GM12878 (cell line): ENCODE data around the gene PPP1R14D. TPM values are rescaled to one million over a fixed set of nuclear protein-coding genes. Genes with fewer than 3 reads are reported as not detected.

Experiments
- BACH1 ChIP-seq: fragments of 450-650 bp; IDR thresholded peaks from 2 replicates; pipeline ENCODE4 v1.6.1; 2017; ENCODE audit warnings: mild to moderate bottlenecking, borderline replicate concordance
- BCL11A ChIP-seq: IDR thresholded peaks from 2 replicates; pipeline ENCODE4 v1.6.1; 2011; ENCODE audit warnings: low read depth, low read length
- BHLHE40 ChIP-seq, 2 experiments: fragments of 450-650 bp in 1 of 2; IDR thresholded peaks; 2 replicates each; pipeline ENCODE4 v1.6.1; 2011 to 2017; ENCODE audit warnings: low read depth in 2 of 2, borderline replicate concordance in 1 of 2, improper control_type of control experiment in 1 of 2, low read length in 1 of 2, mild to moderate bottlenecking in 1 of 2
- EED ChIP-seq: sonication (generic); IDR thresholded peaks from 2 replicates; pipeline ENCODE4 v1.6.1; 2016; ENCODE audit warnings: antibody characterized with exemption, low read depth
- FOXM1 ChIP-seq: IDR thresholded peaks from 2 replicates; pipeline ENCODE4 v1.6.1; 2012; ENCODE audit warnings: low read depth, mild to moderate bottlenecking, inconsistent platforms, low read length, moderate library complexity
- GATAD2B ChIP-seq: fragments of 450-650 bp; conservative IDR thresholded peaks from 2 replicates; pipeline ENCODE4 v1.6.1; 2017; ENCODE audit warnings: low read depth, mild to moderate bottlenecking, moderate library complexity
- HCFC1 ChIP-seq: fragments of 150-350 bp; IDR thresholded peaks from 2 replicates; pipeline ENCODE4 v1.6.1; 2014; ENCODE audit warnings: low read length
- IRF4 ChIP-seq: IDR thresholded peaks from 2 replicates; pipeline ENCODE4 v1.6.1; 2011; ENCODE audit warnings: low read depth, low read length
- JUNB ChIP-seq: IDR thresholded peaks from 2 replicates; pipeline ENCODE4 v1.6.1; 2016; ENCODE audit warnings: antibody characterized with exemption, mild to moderate bottlenecking
- LARP7 ChIP-seq: fragments of 450-650 bp; IDR thresholded peaks from 2 replicates; pipeline ENCODE4 v1.6.1; 2017; ENCODE audit warnings: mild to moderate bottlenecking
- POLR2AphosphoS5 ChIP-seq: IDR thresholded peaks from 2 replicates; pipeline ENCODE4 v1.6.1; 2011; ENCODE audit warnings: mild to moderate bottlenecking, low read length, inconsistent platforms
- RAD21 ChIP-seq: IDR thresholded peaks from 2 replicates; pipeline ENCODE4 v1.6.1; 2011; ENCODE audit warnings: mild to moderate bottlenecking, low read depth, low read length, moderate library complexity; ENCODE audit not compliant: insufficient read depth
- RCOR1 ChIP-seq: conservative IDR thresholded peaks from 2 replicates; pipeline ENCODE4 v1.6.1; 2012; ENCODE audit warnings: low read depth, low read length, improper control_type of control experiment
- RFX5 ChIP-seq: IDR thresholded peaks from 2 replicates; pipeline ENCODE4 v1.6.1; 2011; ENCODE audit warnings: low read depth, low read length, improper control_type of control experiment
- SIX5 ChIP-seq: IDR thresholded peaks from 2 replicates; pipeline ENCODE4 v1.6.1; 2011; ENCODE audit warnings: mild to moderate bottlenecking, low read depth, low read length, moderate library complexity; ENCODE audit not compliant: severe bottlenecking
- TARDBP ChIP-seq: IDR thresholded peaks from 2 replicates; pipeline ENCODE4 v1.6.1; 2016; ENCODE audit warnings: borderline replicate concordance
- ZNF217 ChIP-seq: fragments of 450-650 bp; IDR thresholded peaks from 2 replicates; pipeline ENCODE4 v1.6.1; 2017; ENCODE audit warnings: antibody characterized with exemption, mild to moderate bottlenecking
- polyA plus RNA-seq, 11 experiments: library from polyadenylated mRNA; depleted of rRNA in 4 of 11; unstranded in 6 of 11; stranded (reverse) in 5 of 11; fragments of >200 nt; fragmentation: Nextera tagmentation in 4 of 11; fragmentation: Illumina TruSeq in 1 of 11; extraction: Ambion mirVana in 4 of 11; extraction: Trizol in 1 of 11; gene quantifications; 1 replicate in 1 of 11; 2 replicates in 10 of 11; pipeline versions ENCODE4 v1.2.1 to v1.2.3, GENCODE V29; 2011 to 2016; ENCODE audit warnings: inconsistent platforms in 2 of 11, missing spikeins in 2 of 11, low read depth in 1 of 11
- total RNA-seq, 4 experiments: library from RNA; depleted of rRNA in 3 of 4; stranded (reverse); fragments of >200 nt in 3 of 4; fragmentation: Illumina TruSeq in 1 of 4; extraction: Trizol in 1 of 4; gene quantifications; 2 replicates each; pipeline versions ENCODE4 v1.2.1 to v1.2.3, GENCODE V29; 2013 to 2021
- TF ChIP-seq, protein P1 (sequence below): IDR thresholded peaks from 2 replicates; pipeline ENCODE4 v1.6.1; 2012; ENCODE audit warnings: mild to moderate bottlenecking, low read depth, low read length
- TF ChIP-seq, protein P2 (sequence below): fragments of 450-650 bp; formaldehyde crosslinking; IDR thresholded peaks from 2 replicates; pipeline ENCODE4 v1.4.0; 2022; ENCODE audit warnings: mild to moderate bottlenecking, moderate library complexity
- TF ChIP-seq, protein P3 (sequence below): IDR thresholded peaks from 2 replicates; pipeline ENCODE4 v1.6.1; 2011; ENCODE audit warnings: low read depth, mild to moderate bottlenecking, low read length, moderate library complexity, borderline replicate concordance; ENCODE audit errors: extremely low read depth
- TF ChIP-seq, protein P4 (sequence below): IDR thresholded peaks from 2 replicates; pipeline ENCODE4 v1.6.1; 2012; ENCODE audit warnings: low read depth, low read length, improper control_type of control experiment
- TF ChIP-seq, protein P5 (sequence below): fragments of 450-650 bp; IDR thresholded peaks from 2 replicates; pipeline ENCODE4 v1.6.1; 2017; ENCODE audit warnings: mild to moderate bottlenecking

Gene PPP1R14D
- total and polyA plus RNA-seq, 10 of the 15 experiments (the other 5 are each of a cell fraction or from before 2014, with no cell fraction given) = 0.10 TPM; not detected in 9

DNA sequence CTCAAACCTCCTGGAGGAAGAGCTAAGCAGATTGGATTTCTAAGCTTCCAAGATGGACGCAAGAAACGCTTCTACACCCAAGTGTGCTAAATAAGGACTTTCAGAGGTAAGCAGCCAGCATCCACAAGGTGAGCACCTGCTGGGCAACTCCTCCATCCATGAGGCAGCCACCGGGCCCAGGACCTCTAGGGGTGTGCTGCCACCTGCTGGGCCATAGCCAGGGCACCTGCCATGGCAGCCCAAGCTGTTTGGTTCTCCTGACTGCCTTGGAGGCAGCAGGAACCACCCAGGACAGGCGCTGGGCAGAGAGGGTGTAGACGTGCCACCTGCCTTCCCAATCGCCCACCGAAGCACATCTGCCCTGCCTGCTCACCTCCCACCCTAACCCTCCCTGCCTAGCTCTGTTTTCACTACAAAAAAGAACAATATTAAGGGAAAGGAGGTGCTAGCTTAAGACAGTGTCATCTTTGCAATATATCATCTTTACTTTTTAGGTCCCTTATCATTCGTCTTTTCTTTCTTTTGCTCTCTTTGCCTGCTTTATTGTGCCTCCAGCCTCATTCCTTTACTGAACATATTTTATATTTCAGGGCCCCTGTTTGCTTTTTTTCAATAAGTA lies 45.8 kb downstream of the PPP1R14D start (continued):
- TF ChIP-seq, protein P1, sequence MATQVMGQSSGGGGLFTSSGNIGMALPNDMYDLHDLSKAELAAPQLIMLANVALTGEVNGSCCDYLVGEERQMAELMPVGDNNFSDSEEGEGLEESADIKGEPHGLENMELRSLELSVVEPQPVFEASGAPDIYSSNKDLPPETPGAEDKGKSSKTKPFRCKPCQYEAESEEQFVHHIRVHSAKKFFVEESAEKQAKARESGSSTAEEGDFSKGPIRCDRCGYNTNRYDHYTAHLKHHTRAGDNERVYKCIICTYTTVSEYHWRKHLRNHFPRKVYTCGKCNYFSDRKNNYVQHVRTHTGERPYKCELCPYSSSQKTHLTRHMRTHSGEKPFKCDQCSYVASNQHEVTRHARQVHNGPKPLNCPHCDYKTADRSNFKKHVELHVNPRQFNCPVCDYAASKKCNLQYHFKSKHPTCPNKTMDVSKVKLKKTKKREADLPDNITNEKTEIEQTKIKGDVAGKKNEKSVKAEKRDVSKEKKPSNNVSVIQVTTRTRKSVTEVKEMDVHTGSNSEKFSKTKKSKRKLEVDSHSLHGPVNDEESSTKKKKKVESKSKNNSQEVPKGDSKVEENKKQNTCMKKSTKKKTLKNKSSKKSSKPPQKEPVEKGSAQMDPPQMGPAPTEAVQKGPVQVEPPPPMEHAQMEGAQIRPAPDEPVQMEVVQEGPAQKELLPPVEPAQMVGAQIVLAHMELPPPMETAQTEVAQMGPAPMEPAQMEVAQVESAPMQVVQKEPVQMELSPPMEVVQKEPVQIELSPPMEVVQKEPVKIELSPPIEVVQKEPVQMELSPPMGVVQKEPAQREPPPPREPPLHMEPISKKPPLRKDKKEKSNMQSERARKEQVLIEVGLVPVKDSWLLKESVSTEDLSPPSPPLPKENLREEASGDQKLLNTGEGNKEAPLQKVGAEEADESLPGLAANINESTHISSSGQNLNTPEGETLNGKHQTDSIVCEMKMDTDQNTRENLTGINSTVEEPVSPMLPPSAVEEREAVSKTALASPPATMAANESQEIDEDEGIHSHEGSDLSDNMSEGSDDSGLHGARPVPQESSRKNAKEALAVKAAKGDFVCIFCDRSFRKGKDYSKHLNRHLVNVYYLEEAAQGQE = no peak
- TF ChIP-seq RAD21 (peak; percentile 88), RFX5 (no peak), BACH1 (no peak), HCFC1 (no peak), SIX5 (no peak), RCOR1 (no peak), FOXM1 (no peak), BHLHE40 (IDR thresholded peaks at IDR 0.05; ENCODE audit: borderline replicate concordance in 1 of 2, low read depth in 2 of 2, low read length in 1 of 2) (peak; percentile 16 to 60; a peak in 1 of 4 replicates), BCL11A (no peak), POLR2AphosphoS5 (no peak), JUNB (no peak), GATAD2B (no peak), ZNF217 (no peak), LARP7 (0 out of 2 replicates have a peak, but pooled peaks have one; percentile 37), IRF4 (0 out of 2 replicates have a peak, but pooled peaks have one; percentile 26), EED (no peak), TARDBP (no peak)
- TF ChIP-seq, protein P2, sequence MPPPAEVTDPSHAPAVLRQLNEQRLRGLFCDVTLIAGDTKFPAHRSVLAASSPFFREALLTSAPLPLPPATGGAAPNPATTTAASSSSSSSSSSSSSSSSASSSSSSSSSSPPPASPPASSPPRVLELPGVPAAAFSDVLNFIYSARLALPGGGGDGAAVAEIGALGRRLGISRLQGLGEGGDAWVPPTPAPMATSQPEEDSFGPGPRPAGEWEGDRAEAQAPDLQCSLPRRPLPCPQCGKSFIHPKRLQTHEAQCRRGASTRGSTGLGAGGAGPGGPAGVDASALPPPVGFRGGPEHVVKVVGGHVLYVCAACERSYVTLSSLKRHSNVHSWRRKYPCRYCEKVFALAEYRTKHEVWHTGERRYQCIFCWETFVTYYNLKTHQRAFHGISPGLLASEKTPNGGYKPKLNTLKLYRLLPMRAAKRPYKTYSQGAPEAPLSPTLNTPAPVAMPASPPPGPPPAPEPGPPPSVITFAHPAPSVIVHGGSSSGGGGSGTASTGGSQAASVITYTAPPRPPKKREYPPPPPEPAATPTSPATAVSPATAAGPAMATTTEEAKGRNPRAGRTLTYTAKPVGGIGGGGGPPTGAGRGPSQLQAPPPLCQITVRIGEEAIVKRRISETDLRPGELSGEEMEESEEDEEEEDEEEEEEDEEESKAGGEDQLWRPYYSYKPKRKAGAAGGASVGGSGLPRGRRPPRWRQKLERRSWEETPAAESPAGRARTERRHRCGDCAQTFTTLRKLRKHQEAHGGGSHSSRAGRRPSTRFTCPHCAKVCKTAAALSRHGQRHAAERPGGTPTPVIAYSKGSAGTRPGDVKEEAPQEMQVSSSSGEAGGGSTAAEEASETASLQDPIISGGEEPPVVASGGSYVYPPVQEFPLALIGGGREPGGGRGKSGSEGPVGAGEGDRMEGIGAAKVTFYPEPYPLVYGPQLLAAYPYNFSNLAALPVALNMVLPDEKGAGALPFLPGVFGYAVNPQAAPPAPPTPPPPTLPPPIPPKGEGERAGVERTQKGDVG (CRISPR knock-in tag) = no peak
- TF ChIP-seq, protein P3, sequence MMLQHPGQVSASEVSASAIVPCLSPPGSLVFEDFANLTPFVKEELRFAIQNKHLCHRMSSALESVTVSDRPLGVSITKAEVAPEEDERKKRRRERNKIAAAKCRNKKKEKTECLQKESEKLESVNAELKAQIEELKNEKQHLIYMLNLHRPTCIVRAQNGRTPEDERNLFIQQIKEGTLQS = no peak
- TF ChIP-seq, protein P4, sequence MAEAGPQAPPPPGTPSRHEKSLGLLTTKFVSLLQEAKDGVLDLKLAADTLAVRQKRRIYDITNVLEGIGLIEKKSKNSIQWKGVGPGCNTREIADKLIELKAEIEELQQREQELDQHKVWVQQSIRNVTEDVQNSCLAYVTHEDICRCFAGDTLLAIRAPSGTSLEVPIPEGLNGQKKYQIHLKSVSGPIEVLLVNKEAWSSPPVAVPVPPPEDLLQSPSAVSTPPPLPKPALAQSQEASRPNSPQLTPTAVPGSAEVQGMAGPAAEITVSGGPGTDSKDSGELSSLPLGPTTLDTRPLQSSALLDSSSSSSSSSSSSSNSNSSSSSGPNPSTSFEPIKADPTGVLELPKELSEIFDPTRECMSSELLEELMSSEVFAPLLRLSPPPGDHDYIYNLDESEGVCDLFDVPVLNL = no peak
- TF ChIP-seq, protein P5, sequence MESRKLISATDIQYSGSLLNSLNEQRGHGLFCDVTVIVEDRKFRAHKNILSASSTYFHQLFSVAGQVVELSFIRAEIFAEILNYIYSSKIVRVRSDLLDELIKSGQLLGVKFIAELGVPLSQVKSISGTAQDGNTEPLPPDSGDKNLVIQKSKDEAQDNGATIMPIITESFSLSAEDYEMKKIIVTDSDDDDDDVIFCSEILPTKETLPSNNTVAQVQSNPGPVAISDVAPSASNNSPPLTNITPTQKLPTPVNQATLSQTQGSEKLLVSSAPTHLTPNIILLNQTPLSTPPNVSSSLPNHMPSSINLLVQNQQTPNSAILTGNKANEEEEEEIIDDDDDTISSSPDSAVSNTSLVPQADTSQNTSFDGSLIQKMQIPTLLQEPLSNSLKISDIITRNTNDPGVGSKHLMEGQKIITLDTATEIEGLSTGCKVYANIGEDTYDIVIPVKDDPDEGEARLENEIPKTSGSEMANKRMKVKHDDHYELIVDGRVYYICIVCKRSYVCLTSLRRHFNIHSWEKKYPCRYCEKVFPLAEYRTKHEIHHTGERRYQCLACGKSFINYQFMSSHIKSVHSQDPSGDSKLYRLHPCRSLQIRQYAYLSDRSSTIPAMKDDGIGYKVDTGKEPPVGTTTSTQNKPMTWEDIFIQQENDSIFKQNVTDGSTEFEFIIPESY = no peak
